ENCODE data around the gene WDR77.

The WDR77 gene

DNA sequence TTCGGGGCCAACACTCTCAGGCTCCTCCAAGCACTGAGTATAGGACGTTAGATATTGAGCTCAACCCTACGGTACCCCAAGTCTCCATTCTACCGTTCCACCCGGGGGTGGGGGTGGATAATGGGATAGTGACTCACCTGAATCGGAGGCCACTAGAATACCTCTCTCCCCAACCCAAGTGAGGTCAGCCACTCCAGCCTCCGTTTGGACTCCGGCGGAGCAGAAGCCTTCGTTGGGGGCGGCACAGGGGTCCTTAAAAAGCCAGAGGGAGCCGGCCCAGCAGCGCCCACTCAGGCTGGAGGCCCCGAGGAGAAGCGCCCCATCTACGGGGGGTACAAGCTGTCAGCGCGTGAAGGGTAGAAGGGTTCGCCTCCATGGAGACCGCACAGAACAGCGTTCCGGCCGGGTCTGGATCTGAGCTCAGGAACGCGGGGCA, 556 bp downstream of the WDR77 start:
- DNase-seq = peak in 2 of 3 donors; percentile 31 to 57
- POLR2A ChIA-PET = interaction anchor here (0.9 to 1.6 kb wide), 2 partner anchors 15 to 59 kb away, joined by 4 to 5 read pairs; no protein-coding TSS in a partner anchor

DNA sequence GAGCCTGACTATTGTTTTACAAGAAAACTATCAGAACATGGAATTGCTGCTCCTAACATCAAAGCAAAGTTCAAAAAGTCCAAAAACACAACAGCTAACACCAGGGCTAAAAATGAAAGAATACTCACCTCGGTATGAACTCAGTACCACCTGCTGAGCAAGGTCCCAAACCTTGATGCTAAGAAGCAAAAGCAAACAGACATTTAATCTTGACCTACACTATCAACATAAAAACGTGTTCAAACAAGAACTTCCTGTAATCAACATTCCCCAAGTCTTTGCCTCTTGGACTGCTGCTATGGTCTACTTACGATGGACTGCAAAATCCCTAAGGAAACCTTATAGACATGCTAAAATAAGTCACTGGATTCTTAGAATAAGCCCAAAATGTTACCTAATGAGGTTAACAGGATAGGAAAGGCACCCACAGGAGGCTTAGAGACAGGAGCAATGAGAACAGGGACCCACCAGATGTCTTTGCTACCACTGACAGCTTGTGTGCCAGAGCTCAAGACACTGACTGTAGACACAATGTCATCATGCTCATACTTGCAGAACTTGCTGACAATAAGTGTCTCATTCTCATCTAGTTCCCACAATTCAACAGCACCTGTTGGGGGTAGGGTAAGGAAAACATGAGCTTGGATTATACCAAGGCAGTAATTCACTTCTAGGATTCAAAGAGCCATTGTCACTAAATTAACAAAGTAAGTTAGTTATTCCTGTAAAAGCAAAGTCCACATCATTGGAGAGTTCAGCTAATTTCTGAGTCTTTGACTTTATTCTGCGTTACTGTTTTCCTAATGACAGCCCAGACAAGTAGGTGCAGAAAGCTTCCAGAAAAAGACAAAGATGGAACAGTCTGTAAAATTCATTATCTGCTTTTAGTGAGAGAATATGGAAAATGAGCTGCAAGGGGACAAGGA, 1.8 kb downstream of the WDR77 start:
- no peaks in the 10 kb centered on the region for H3K9me3 ChIP-seq (ENCODE audit: control extremely low read depth in 1 of 5, control insufficient read depth in 4 of 5, insufficient read depth in 2 of 5, low read depth in 1 of 5, low read length in 4 of 5)
- no peak overlapping the region for H3K27ac ChIP-seq (ENCODE audit: insufficient read depth in 1 of 2, low read depth in 1 of 2, low read length in 2 of 2, poor library complexity in 1 of 2, severe bottlenecking in 2 of 2)
- peaks cover 11 to 34% (median 23%) of the 10 kb centered on the region in 4 experiments for H3K4me1 ChIP-seq (ENCODE audit: control extremely low read depth in 1 of 4, control insufficient read depth in 4 of 4, insufficient read depth in 4 of 4, low read length in 3 of 4)
- H3K27me3 ChIP-seq (replicated peaks in 2 of 5; ENCODE audit: control insufficient read depth in 4 of 5, insufficient read depth in 5 of 5, low read length in 4 of 5) = no peaks in the 10 kb centered on the region
- ChIA-PET POLR2A (no interaction called here), CTCF (interaction anchor here (1.2 to 2.8 kb wide), 6 partner anchors 17 to 319 kb away, joined by 3 to 9 read pairs (median 3); no protein-coding TSS in a partner anchor)
- 100% methylated on average over 1 of the region's 4 CpGs for WGBS (ENCODE audit: insufficient coverage)
- H3K36me3 ChIP-seq (ENCODE audit: control insufficient read depth in 4 of 4, insufficient read depth in 4 of 4, low read length in 3 of 4) = peaks cover 16 to 60% (median 32%) of the 10 kb centered on the region in 4 experiments
- DNase-seq = no peak
- peak overlapping the region in 2 of 7 experiments; percentile 98 to 99 for H3K4me3 ChIP-seq (ENCODE audit: control insufficient read depth in 1 of 7, extremely low read depth in 1 of 7, insufficient read depth in 4 of 7, low read depth in 2 of 7, low read length in 6 of 7)

More for the DNA sequence above, 556 bp downstream of the WDR77 start:
- H3K36me3 ChIP-seq (ENCODE audit: control insufficient read depth in 4 of 4, insufficient read depth in 4 of 4, low read length in 3 of 4) = peaks cover 9 to 54% (median 24%) of the 10 kb centered on the region in 4 experiments
- H3K4me3 ChIP-seq (ENCODE audit: control insufficient read depth in 1 of 7, extremely low read depth in 1 of 7, insufficient read depth in 4 of 7, low read depth in 2 of 7, low read length in 6 of 7) = peak overlapping the region; percentile 84 to 99 (median 98)
- WGBS (ENCODE audit: insufficient coverage) = under 1% methylated on average over 19 of the region's 25 CpGs
- H3K4me1 ChIP-seq (ENCODE audit: control extremely low read depth in 1 of 4, control insufficient read depth in 4 of 4, insufficient read depth in 4 of 4, low read length in 3 of 4) = peaks cover 11 to 34% (median 23%) of the 10 kb centered on the region in 4 experiments
- CTCF ChIA-PET = interaction anchor here (0.8 to 2.8 kb wide), 10 partner anchors 10 to 318 kb away, joined by 3 to 9 read pairs (median 3); no protein-coding TSS in a partner anchor
- peak overlapping the region; percentile 97 to 98 for H3K27ac ChIP-seq (ENCODE audit: insufficient read depth in 1 of 2, low read depth in 1 of 2, low read length in 2 of 2, poor library complexity in 1 of 2, severe bottlenecking in 2 of 2)
- no peaks in the 10 kb centered on the region for H3K9me3 ChIP-seq (ENCODE audit: control extremely low read depth in 1 of 5, control insufficient read depth in 4 of 5, insufficient read depth in 2 of 5, low read depth in 1 of 5, low read length in 4 of 5)
- H3K27me3 ChIP-seq (replicated peaks in 2 of 5; ENCODE audit: control insufficient read depth in 4 of 5, insufficient read depth in 5 of 5, low read length in 4 of 5) = no peaks in the 10 kb centered on the region

DNA sequence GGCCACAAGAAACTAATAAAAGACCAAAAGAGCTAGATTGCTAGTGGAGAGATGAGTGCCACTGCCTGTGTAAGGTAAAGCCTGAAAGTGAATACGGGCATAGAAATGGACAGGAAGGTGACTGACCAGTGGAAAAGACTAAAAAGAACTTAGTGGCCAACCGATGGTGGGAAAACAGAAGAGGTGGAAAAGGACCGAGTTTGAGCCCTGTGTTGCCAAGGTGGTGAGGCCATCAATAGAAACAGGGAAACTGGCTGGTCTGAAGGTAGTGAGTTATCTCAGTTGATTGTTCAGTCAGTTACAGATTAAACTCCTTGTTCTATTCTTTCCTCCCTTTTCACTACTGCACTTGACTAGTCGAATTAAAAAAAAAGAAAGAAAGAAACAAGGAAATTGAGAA, 2.5 kb downstream of the WDR77 start:
- Histone ChIP-seq H3K27me3 (replicated peaks in 2 of 5; ENCODE audit: control insufficient read depth in 4 of 5, insufficient read depth in 5 of 5, low read length in 4 of 5) (no peaks in the 10 kb centered on the region), H3K27ac (ENCODE audit: insufficient read depth in 1 of 2, low read depth in 1 of 2, low read length in 2 of 2, poor library complexity in 1 of 2, severe bottlenecking in 2 of 2) (no peak overlapping the region), H3K4me3 (ENCODE audit: control insufficient read depth in 1 of 7, extremely low read depth in 1 of 7, insufficient read depth in 4 of 7, low read depth in 2 of 7, low read length in 6 of 7) (no peak overlapping the region), H3K9me3 (ENCODE audit: control extremely low read depth in 1 of 5, control insufficient read depth in 4 of 5, insufficient read depth in 2 of 5, low read depth in 1 of 5, low read length in 4 of 5) (no peaks in the 10 kb centered on the region), H3K36me3 (ENCODE audit: control insufficient read depth in 4 of 4, insufficient read depth in 4 of 4, low read length in 3 of 4) (peaks cover 17 to 65% (median 37%) of the 10 kb centered on the region in 4 experiments), H3K4me1 (ENCODE audit: control extremely low read depth in 1 of 4, control insufficient read depth in 4 of 4, insufficient read depth in 4 of 4, low read length in 3 of 4) (peaks cover 11 to 34% (median 23%) of the 10 kb centered on the region in 4 experiments)
- ChIA-PET CTCF (no interaction called here), POLR2A (no interaction called here)
- WGBS (ENCODE audit: insufficient coverage) = 97% methylated on average over 3 of the region's 4 CpGs
- no peak for DNase-seq

DNA sequence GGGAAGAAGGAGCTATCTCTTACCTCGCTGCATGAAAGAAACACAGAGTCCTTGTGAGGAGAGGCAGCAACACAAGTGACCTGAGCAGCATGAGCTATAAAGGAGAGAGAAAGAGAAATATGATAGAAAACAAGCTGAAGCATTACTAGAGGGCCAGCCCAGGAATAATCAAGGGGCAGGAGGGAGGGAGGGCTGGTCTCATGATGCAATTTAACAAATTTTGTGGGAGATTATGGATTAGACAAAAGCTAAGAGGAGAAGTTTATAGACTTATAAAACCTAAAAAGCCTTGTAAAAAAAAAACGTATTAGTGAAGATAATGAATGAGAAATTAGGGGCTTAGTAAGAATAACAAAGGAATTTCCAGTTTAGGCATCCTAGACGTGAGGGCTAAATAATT, 5.0 kb downstream of the WDR77 start:
- POLR2A ChIA-PET = no interaction called here
- CTCF ChIA-PET = no interaction called here
- H3K27me3 ChIP-seq (replicated peaks in 2 of 5; ENCODE audit: control insufficient read depth in 4 of 5, insufficient read depth in 5 of 5, low read length in 4 of 5) = no peaks in the 10 kb centered on the region
- H3K4me1 ChIP-seq (ENCODE audit: control extremely low read depth in 1 of 4, control insufficient read depth in 4 of 4, insufficient read depth in 4 of 4, low read length in 3 of 4) = peaks cover 0 to 17% (median 9%) of the 10 kb centered on the region in 4 experiments
- WGBS (ENCODE audit: insufficient coverage) = 89% methylated on average over 1 of the region's 3 CpGs
- no peaks in the 10 kb centered on the region for H3K9me3 ChIP-seq (ENCODE audit: control extremely low read depth in 1 of 5, control insufficient read depth in 4 of 5, insufficient read depth in 2 of 5, low read depth in 1 of 5, low read length in 4 of 5)
- H3K27ac ChIP-seq (ENCODE audit: insufficient read depth in 1 of 2, low read depth in 1 of 2, low read length in 2 of 2, poor library complexity in 1 of 2, severe bottlenecking in 2 of 2) = no peak overlapping the region
- no peak overlapping the region for H3K4me3 ChIP-seq (ENCODE audit: control insufficient read depth in 1 of 7, extremely low read depth in 1 of 7, insufficient read depth in 4 of 7, low read depth in 2 of 7, low read length in 6 of 7)
- peaks cover 18 to 77% (median 52%) of the 10 kb centered on the region in 4 experiments for H3K36me3 ChIP-seq (ENCODE audit: control insufficient read depth in 4 of 4, insufficient read depth in 4 of 4, low read length in 3 of 4)
- DNase-seq = no peak

DNA sequence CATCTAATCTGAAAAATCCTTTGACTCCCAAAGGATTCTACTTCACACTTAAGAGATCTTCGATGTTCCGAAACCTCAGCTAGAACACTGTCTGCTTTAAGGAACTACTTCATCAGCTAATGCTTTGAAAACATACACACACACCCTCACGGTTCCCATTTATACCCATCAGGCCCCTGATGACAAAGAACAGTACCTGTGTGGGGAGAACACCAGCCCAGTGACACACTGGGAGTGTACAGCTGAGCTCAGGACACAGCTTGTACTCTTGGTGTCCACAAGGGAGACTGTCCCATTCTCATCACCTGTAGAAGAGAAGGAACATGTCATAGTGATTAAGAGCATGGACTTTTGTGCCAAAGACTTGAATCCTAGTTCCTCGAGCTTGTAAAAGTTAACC, 6.6 kb downstream of the WDR77 start:
- H3K27ac ChIP-seq (ENCODE audit: insufficient read depth in 1 of 2, low read depth in 1 of 2, low read length in 2 of 2, poor library complexity in 1 of 2, severe bottlenecking in 2 of 2) = no peak overlapping the region
- DNase-seq = no peak
- CTCF ChIA-PET = interaction anchor here (0.7 to 1.5 kb wide), 8 partner anchors 8 to 325 kb away, joined by 3 to 8 read pairs (median 4); no protein-coding TSS in a partner anchor
- H3K4me3 ChIP-seq (ENCODE audit: control insufficient read depth in 1 of 7, extremely low read depth in 1 of 7, insufficient read depth in 4 of 7, low read depth in 2 of 7, low read length in 6 of 7) = no peak overlapping the region
- H3K4me1 ChIP-seq (ENCODE audit: control extremely low read depth in 1 of 4, control insufficient read depth in 4 of 4, insufficient read depth in 4 of 4, low read length in 3 of 4) = peaks cover 0 to 8% (median 0%) of the 10 kb centered on the region in 4 experiments
- H3K36me3 ChIP-seq (ENCODE audit: control insufficient read depth in 4 of 4, insufficient read depth in 4 of 4, low read length in 3 of 4) = peaks cover 18 to 89% (median 59%) of the 10 kb centered on the region in 4 experiments
- POLR2A ChIA-PET = no interaction called here
- no peaks in the 10 kb centered on the region for H3K9me3 ChIP-seq (ENCODE audit: control extremely low read depth in 1 of 5, control insufficient read depth in 4 of 5, insufficient read depth in 2 of 5, low read depth in 1 of 5, low read length in 4 of 5)
- no peaks in the 10 kb centered on the region for H3K27me3 ChIP-seq (replicated peaks in 2 of 5; ENCODE audit: control insufficient read depth in 4 of 5, insufficient read depth in 5 of 5, low read length in 4 of 5)
- WGBS (ENCODE audit: insufficient coverage) = 94% methylated on average over 3 of the region's 4 CpGs

DNA sequence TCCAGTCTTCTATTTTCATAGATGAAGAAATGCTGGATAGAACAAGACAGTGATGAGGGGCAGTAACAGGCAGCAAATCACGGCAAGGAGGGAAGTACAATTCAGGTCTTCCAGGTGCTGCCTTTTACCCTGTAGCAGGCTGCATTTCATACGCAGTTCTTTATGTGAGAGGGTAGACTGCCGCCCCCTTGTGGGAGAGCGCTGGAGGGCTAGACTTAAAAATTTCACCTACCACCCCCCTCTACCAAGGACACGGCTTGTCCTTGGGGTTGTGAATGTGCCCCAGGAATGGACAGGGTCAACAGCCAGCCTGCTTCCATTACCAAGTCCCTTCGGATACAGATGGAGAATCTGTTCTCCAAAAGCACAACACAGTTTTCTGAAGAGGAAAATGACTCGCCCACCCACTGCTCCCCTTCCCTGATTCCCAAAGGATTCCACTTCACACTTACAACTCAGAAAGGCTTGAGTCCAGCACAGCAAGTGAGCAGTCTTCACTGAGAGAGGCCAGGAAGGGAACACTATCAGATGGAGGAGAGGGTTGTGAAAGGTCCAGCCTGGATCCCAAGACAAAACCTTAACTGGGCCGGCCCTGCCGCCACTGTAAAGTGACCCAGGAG, 7.4 kb downstream of the WDR77 start:
- Histone ChIP-seq H3K9me3 (ENCODE audit: control extremely low read depth in 1 of 5, control insufficient read depth in 4 of 5, insufficient read depth in 2 of 5, low read depth in 1 of 5, low read length in 4 of 5) (no peaks in the 10 kb centered on the region), H3K27me3 (replicated peaks in 2 of 5; ENCODE audit: control insufficient read depth in 4 of 5, insufficient read depth in 5 of 5, low read length in 4 of 5) (no peaks in the 10 kb centered on the region), H3K4me1 (ENCODE audit: control extremely low read depth in 1 of 4, control insufficient read depth in 4 of 4, insufficient read depth in 4 of 4, low read length in 3 of 4) (peaks cover 0 to under 1% (median 0%) of the 10 kb centered on the region in 4 experiments), H3K27ac (ENCODE audit: insufficient read depth in 1 of 2, low read depth in 1 of 2, low read length in 2 of 2, poor library complexity in 1 of 2, severe bottlenecking in 2 of 2) (no peak overlapping the region), H3K4me3 (ENCODE audit: control insufficient read depth in 1 of 7, extremely low read depth in 1 of 7, insufficient read depth in 4 of 7, low read depth in 2 of 7, low read length in 6 of 7) (no peak overlapping the region), H3K36me3 (ENCODE audit: control insufficient read depth in 4 of 4, insufficient read depth in 4 of 4, low read length in 3 of 4) (peaks cover 15 to 83% (median 58%) of the 10 kb centered on the region in 4 experiments)
- POLR2A ChIA-PET = no interaction called here
- DNase-seq = peak; percentile 58 to 75 (median 71)
- CTCF ChIA-PET = interaction anchor here (0.7 to 2.3 kb wide), 8 partner anchors 8 to 327 kb away, joined by 3 to 14 read pairs (median 4); no protein-coding TSS in a partner anchor
- WGBS (ENCODE audit: insufficient coverage) = 86% methylated on average over 3 of the region's 9 CpGs
